NCI-H1048 (cell line): ENCODE data around the gene ATP2A3.
A peak's percentile ranks its signal among the peaks of the same experiment; 100 is the strongest.

ENCODE experiments used
- DNase-seq: peaks from one replicate; lab custom pipeline; 2025; lab: John Stamatoyannopoulos, UW

Gene ATP2A3

DNA sequence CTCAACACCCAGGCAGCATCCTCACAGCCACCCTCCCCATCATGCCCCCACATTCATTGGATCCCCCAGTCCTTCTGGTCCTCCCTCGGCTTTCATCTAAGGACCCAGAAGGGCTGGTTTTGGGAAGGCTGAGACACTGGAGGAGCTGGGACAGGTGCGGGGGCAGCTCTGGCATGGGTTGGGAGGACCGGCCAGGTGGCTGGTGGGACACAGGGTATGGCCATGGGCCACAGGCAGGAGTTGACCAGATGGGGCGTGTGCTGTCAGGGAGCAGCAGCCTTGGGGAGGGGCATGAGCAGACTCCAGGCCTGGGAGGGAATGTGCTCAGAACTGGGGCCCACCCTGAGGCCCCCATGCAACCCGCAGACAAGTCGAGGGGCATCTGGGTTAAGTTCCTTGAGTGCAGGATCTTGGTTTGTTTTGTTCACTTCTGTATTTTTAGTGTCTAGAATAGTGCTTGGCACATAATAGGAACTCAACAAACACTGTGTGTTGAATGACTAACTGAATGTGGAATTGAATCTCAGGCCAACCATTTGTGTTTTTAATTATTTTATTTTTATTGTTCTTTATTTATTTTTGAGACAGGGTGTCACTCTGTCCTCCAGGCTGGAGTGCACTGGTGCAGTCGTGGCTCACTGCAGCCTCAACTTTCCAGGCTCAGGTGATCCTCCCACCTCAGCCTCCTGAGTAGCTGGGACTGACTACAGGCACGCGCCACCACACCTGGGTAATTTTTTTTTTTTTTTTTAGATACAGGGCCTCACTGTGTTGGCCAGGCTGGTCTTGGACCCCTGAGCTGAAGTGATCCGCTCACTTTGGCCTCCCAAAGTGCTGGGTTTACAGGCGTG, 53.6 kb downstream of the ATP2A3 start:
- DNase-seq = no peak

- DNase-seq = no peak
Observed at GRCh38 chr17:3909257-3909656, 55.0 kb downstream of the ATP2A3 start.

GRCh38 chr17:3907483-3908216, 56.6 kb downstream of the ATP2A3 start:
- DNase-seq = no peak

DNA sequence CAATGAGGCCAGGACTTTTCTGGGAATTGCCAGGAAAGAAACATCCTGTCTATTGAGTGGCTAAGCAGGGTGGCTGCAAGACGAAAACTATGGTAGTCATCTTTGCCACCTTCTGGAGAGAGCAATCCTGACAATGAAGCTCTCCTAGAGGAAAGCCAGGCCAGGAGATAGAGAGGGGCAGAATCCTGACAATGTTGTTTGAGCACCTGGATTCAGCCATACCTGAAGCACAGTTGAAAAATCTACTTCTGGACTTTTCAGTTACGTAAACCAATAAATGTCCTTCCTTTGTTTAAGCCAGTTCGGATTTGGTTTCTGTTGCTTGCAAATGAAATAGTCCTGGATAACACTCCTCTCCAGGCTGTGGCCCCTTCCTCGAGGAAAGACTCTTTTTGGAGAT, 57.4 kb downstream of the ATP2A3 start:
- no peak for DNase-seq

- DNase-seq = no peak
Observed at GRCh38 chr17:3905017-3905520, 59.2 kb downstream of the ATP2A3 start.

GRCh38 chr17:3904501-3904900, 59.7 kb downstream of the ATP2A3 start:
- DNase-seq = no peak

DNA sequence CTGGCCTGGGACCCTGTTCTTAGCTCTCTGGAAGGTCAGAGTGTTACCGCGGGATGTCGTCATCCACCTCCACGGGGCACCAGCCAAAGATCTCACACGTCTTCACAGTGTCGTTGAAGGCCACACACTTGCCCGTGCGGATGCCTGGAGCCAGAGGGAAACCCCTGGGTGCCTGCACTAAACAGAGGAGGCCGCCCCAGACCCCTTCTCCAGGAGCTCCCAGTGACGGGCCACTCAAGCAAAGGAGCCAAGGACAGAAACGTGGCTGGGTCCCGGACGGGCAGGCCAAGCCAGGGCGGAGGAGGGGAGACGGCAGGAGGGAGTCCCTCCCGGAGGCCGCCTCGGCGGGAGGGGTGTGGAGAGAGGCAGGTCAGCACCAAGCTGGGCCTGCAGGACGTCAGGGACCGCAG, 60.4 kb downstream of the ATP2A3 start:
- no peak for DNase-seq

DNA sequence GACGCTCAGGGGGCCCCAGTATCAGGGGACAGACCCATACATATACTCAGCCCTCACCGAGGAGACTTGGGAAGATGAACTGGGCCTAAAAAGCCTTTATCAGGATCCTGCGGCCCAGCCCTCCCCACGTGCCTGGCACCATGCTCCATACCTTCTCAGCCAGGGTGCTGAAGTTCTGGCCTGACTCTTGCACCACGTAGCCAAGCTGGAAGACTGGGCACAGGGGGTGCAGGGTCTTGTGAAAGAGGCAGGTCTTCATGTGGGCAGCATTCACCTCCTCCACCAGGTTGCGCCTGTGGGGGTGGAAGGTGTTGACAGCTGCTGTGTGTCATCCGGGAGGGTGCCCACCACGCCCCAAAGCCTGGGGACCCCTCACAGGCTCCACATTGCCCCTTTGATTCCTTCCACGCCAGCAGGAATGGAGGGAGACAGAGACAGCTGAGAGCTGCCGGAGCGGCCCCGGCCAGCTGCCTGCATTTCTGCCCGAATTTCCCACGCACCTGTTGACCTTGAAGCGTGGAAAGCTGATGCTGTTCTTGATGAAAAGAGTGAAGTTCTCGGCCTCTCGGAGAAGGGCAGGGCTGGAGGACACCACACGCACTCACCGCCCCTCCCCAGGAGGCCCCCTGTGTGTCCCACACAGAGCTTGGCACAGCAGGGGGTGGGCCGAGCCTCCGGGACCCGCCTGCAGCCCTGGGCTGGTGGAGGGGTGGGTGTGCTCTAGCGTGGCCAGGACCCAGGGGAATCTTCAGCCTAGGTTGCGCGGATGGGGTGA, 61.0 kb downstream of the ATP2A3 start:
- no peak for DNase-seq

DNA sequence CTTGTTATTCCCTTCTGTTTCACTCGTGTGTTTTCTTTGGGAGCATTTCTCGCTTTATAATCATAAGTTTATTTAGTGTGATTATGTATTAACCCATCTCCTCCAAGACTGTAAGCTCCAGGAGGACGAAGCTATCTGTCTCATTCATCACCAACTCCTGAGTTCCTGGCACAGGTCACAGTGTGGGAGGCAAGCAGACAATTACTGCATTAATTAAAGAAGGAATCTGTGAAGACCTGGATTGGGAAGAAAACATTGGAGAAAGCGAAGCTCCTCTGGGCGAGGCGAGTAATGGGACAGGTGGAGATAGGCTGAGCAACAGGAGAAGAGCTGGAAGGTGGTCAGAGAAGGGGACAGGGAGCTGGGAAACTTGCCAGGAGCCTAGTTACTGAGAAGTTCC, 63.6 kb downstream of the ATP2A3 start:
- no peak for DNase-seq

GRCh38 chr17:3897731-3898130, 66.5 kb downstream of the ATP2A3 start:
- no peak for DNase-seq

- no peak for DNase-seq
Observed at GRCh38 chr17:3896968-3897235, 67.3 kb downstream of the ATP2A3 start.

DNA sequence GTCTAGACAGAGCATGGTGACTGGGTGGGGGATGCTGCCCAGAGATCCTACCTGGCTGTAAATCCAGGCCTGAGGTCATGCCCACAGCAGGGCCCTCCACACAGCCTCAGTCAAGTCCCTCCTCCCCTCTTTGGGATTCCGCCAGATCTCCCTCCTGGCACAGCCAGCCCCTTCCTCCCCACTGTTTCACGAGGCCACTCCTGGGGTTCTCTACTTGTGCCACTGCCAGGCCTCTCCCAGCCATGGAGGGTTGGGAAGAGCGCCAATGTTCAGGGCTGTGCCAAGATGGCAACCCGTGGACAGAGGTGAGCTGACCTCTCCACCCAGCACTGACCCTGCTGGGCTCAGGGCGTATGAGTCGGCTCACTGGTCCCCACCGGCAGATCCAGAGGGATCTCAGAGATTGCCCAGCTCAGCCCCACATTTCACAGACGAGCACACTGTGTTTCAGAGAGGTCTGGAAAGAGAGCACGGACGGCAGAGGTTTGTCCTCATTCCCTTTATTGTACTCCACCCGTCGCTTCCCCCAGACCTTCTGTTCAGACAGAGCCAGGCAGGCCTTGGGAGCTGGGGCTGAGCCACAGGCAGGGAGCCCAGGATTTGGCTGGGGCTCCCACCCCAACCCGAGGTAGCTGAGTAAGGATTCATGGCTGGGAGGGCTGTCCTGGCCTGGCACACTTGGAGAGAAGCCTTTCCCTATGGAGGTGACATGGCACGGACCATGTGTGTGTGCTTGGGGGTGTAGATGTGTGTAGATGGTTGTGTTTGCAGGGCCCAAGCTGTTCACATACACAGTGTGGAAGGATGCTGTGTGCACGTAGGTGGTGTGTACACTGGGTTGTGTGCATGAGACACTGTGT, 67.9 kb downstream of the ATP2A3 start:
- DNase-seq = no peak

GRCh38 chr17:3895354-3895753, 68.9 kb downstream of the ATP2A3 start:
- no peak for DNase-seq

GRCh38 chr17:3894911-3895343, 69.3 kb downstream of the ATP2A3 start:
- no peak for DNase-seq

GRCh38 chr17:3894188-3894587, 70.0 kb downstream of the ATP2A3 start:
- DNase-seq = no peak

DNA sequence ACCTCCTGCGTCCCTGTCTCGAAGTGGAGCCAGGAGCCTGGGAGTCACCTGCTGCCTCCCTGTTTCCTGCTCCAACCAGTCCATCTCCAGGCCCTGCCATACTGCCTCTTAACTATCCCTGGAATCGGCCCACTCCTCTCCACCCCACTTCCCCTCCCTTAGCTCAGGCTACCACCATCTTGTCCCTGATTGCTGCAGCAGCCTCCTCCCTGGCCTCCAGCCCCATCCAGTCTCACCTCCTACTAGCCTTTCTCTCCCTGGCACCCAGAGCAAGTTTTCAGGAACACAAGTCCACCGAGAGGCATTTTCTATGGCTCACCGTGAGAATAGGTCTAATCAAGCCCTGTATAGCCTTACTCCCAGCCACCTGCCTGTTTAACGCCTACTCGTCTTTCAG, 70.5 kb downstream of the ATP2A3 start:
- no peak for DNase-seq

DNA sequence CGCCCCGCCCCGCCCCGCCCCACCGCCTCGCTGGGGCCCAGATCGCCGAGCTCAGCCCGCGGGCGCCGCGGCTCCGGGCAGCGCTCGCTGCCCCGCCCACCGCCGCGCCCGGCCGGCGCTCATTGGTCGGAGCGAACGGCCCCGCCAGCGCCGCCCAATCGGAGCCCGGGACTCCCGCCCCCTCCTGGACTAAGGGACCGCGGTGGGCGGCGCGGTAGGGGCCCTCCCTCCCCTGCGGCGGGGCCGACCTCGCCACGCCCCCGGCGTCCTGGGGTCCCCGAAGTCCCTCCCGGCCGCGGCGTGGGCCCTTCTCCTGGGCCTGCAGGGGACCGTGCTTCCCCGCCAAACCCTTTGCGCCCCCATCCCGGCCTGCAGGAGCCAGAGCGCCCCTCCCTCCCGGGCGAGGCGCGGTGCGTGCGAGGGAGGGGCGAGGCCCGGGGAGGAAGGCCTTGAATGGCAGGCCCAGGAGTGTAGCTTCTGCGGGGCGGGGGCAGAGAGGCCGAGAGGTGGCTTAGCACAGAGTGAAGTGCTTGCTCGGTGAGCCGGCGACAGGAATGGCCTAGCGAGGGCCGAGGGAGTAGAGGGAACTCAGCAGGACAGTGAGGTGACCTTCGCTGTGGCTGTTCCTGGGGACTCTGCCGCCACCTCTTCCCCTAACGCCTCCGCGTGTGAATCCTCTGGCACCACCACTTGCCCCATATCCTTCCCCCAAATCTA, 71.1 kb downstream of the ATP2A3 start, which contains the start of gene CAMKK1:
Gene CAMKK1 (minus strand): TSS at position 51 of the 717 bp plus-strand sequence. CDS start 7,366 bp downstream, outside the sequence.
- peak; percentile 77 for DNase-seq

GRCh38 chr17:3892095-3892998, 71.9 kb downstream of the ATP2A3 start:
- no peak for DNase-seq

GRCh38 chr17:3891626-3892094, 72.6 kb downstream of the ATP2A3 start:
- no peak for DNase-seq

DNA sequence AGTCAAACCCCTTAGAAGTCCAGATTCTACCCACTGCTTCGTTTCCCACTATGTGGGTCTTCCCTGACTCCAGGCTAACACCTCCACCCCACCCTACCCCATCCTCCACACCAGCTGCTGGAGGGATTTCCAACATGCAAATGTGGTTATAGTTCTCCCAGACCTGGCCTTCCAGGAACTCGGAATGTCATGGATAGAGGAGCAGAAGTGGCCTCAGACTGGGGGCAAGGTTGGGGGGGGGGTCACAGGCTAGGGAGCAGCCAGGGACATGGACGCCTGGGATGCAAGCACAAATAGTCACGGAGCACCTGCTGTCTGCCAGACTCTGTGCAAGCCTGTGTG, 73.4 kb downstream of the ATP2A3 start:
- DNase-seq = no peak
